Activated CD4-positive, alpha-beta memory T cell treated with anti-CD3 and anti-CD28 coated beads, Interleukin-2, amount 10 ng/mL, durations not matched to agents 7 days and 5 days (primary cell): ENCODE results near the gene SLC29A2. TPM values are rescaled to one million over a fixed set of nuclear protein-coding genes. Genes with fewer than 3 reads are reported as not detected.
A peak's percentile ranks its signal among the peaks of the same experiment; 100 is the strongest.

Experiments used
- CTCF ChIA-PET: fragments of 350-600 bp; sonication (Branson Sonifier 250); formaldehyde crosslinking; loops from one replicate; lab custom pipeline; 2021; ENCODE audit warnings: antibody characterized with exemption, inconsistent platforms; lab: Charles Lee
- POLR2A ChIA-PET: fragments of 350-600 bp; sonication (Branson Sonifier 250); formaldehyde crosslinking; loops from one replicate; lab custom pipeline; 2021; ENCODE audit warnings: antibody characterized with exemption; lab: Charles Lee
- DNase-seq: peaks from one replicate; pipeline ENCODE4 v3.0.0-alpha.2; 2020
- H3K27ac Mint-ChIP-seq: one replicate; pipeline ENCODE4 v1.8.0; 2021; ENCODE audit warnings: mild to moderate bottlenecking, mixed read lengths
- H3K27me3 Mint-ChIP-seq: one replicate; pipeline ENCODE4 v1.8.0; 2021; ENCODE audit warnings: mixed read lengths
- H3K36me3 Mint-ChIP-seq: one replicate; pipeline ENCODE4 v1.8.0; 2021; ENCODE audit warnings: low read depth, mixed read lengths
- H3K4me1 Mint-ChIP-seq: one replicate; pipeline ENCODE4 v1.8.0; 2021; ENCODE audit warnings: mixed read lengths
- H3K4me3 Mint-ChIP-seq: one replicate; pipeline ENCODE4 v1.8.0; 2021; ENCODE audit warnings: mild to moderate bottlenecking, mixed read lengths
- H3K9me3 Mint-ChIP-seq: one replicate; pipeline ENCODE4 v1.8.0; 2021; ENCODE audit warnings: mixed read lengths
- total RNA-seq, 2 experiments: library from RNA; stranded (reverse); gene quantifications; one replicate each; pipeline ENCODE4 v1.2.3, GENCODE V29; 2021

The SLC29A2 gene
- total RNA-seq, 2 experiments from 2014 or later = 8.4 to 9.0 TPM

DNA sequence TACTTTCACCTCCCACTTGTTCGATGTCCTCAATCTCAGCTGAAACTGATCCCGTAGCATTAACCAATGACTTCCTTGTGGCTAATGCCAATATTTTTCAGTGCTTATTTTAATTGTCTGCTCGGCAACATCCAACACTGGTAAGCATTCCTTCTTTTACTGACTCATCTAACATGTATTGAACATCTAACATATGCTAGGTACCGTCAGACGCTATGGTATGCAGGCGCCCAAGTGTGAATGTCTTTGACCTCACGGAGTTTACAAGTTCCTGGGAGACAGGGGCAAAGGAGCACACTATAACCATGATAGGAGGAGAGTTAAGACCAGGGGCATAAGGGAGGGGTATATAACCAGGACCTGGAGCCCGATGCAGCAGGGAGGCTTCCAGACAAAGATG, 28.4 kb downstream of the SLC29A2 start:
- DNase-seq = no peak
- CTCF ChIA-PET = interaction anchor here (4.1 kb wide), 1 partner anchor 43 kb away, joined by 19 read pairs; no protein-coding TSS in a partner anchor
- Mint-ChIP-seq H3K4me3 (peak overlapping the region; percentile 96), H3K9me3 (no peaks in the 10 kb centered on the region), H3K27me3 (no peaks in the 10 kb centered on the region), H3K27ac (no peak overlapping the region), H3K4me1 (peaks cover 47% of the 10 kb centered on the region), H3K36me3 (peaks cover 36% of the 10 kb centered on the region)
- POLR2A ChIA-PET = interaction anchor here (2.0 kb wide), 1 partner anchor 8 kb away, joined by 13 read pairs; the partner anchor contains the start of gene RIN1

DNA sequence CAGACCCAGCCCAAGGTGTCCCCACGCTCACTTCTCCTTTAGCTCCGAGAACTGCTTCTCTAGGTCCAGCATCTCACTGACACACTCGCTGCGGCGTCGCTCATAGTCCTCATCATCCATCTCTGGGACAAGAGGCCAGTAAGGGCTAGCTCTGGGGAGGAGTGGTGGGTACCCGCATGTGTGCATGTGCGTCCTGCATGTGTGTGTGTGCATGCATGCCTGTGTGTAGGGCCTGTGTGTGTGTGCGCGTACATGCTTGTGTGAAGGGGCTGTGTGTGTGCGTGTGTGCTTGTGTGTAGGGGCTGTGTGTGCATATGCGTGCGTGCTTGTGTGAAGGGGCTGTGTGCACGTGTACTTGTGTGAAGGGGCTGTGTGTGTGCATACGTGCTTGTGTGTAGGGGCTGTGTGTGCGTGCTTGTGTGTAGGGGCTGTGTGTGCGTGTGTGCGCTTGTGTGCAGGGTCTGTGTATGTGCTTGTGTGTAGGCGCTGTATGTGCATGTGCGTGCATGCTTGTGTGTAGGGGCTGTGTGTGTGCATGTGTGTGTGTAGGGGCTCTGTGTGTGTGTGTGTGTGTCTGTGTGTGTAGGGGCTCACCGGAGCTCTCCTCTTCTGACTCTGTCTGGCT, 29.9 kb downstream of the SLC29A2 start:
- Mint-ChIP-seq H3K4me1 (peaks cover 57% of the 10 kb centered on the region), H3K27ac (no peak overlapping the region), H3K36me3 (peaks cover 40% of the 10 kb centered on the region), H3K27me3 (no peaks in the 10 kb centered on the region), H3K4me3 (no peak overlapping the region), H3K9me3 (no peaks in the 10 kb centered on the region)
- ChIA-PET CTCF (no interaction called here), POLR2A (interaction anchor here (1.7 kb wide), 1 partner anchor 29 kb away, joined by 4 read pairs; no protein-coding TSS in a partner anchor)
- DNase-seq = no peak

DNA sequence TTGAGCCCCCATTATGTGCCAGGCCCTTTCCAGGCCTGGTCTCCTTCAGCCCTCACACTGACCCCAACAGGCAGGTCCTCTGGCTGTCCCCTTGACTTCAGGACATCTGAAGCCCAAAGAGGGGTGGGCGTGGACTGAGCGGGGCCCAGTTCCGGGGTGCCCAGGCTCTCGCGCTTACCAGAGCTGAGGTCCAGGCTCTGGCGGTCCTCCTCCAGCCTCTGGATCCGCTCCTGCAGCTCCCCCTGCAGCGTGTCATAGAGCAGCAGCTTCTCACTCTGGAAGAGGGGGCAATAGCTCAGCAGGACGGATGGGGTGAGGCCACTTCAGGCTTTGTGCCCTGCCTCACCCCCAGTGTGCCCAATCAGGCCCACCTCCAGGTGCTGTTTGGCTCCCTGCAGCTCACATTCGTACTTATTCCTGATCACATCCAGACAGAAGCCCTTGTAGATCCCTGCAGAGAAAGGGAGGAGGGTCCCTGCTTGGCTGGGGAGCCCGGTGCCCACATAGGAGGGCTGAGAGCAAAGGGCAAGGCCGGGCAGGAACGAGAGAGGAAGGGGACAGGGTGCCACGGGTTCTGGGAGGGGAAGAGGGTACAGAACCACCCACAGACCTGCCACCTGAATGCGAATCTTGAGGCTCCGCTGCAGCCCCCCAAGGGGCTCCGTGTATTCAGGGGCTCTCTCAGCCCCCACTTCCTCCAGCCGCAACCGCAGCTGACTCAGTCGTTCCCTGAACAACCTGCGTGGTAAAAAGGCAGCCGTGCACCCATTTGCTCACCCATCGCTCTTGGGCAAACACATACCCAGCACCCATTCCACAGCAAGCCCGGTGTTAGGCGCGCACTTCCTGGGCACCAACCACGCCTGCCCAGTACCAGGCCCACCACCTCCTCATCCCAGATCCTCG, 30.7 kb downstream of the SLC29A2 start:
- Mint-ChIP-seq H3K36me3 (peaks cover 40% of the 10 kb centered on the region), H3K27ac (no peak overlapping the region)

DNA sequence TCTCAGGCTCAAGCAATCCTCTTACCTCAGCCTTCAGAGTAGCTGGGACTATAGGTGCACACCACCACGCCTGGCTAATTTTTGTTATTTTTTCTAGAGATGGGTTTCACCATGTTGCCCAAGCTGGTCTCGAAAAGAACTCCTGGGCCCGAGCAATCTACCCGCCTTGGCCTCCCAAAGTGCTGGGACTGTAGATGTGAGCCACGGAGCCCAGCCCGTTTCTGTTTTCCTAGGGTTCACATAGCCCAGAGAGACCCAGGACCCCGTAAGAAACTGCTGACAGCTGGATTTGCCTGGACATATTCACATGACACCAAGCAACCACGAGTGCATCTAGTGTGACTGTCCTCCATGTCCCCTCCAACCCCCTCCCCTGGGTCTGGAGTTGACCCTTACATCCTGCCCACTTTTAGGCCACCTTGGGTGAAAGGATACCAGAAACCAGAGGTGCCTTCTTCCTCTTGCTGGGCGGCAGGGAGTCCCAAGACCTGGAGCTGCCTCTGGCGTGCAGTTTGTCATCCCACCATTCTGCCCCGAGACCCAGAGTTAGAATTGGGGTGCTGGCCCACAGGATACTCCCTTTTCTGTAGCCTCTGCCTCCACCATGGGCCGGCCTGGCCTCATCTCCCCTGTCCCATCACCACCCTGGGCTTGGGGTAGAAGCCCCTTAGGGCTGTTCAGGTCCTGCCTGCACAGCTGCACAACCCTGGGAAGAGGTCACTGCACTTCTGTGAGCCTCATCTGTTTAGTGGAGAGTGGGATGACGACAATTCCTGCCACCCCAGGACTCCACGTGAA, 31.7 kb downstream of the SLC29A2 start:
- H3K36me3 Mint-ChIP-seq = peaks cover 40% of the 10 kb centered on the region

More for the DNA sequence above, 30.7 kb downstream of the SLC29A2 start:
- DNase-seq = no peak
- ChIA-PET POLR2A (interaction anchor here (1.7 kb wide), 1 partner anchor 28 kb away, joined by 4 read pairs; no protein-coding TSS in a partner anchor), CTCF (no interaction called here)
- Mint-ChIP-seq H3K4me3 (no peak overlapping the region), H3K4me1 (peaks cover 58% of the 10 kb centered on the region), H3K27me3 (peaks cover 2% of the 10 kb centered on the region), H3K9me3 (no peaks in the 10 kb centered on the region)

DNA sequence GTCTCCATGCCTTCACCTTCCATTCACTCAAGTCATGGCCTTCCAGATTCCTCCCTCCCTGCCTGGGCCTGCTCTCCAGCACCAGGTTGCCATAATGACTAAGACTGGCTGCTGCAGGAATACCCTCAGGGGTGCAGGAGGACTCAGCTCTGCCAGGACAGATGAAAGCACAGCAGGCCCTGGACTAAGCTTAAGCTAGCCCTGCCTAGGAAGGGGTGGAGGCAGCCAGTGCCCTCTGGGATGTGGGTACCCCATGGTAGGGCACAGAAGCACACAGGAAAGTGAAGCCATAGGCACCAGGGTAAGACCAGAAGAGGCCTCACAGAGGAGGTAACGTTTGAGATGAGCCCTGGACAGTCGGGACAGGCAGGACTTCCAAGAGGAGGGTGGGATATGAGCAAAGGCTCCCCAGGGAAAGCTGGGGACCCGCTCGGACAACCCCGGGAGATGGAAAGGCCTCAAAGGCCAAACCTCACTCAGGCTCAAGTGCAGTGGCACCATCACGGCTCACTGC, 32.3 kb downstream of the SLC29A2 start:
- DNase-seq = no peak
- Mint-ChIP-seq H3K4me3 (no peak overlapping the region), H3K36me3 (peaks cover 40% of the 10 kb centered on the region), H3K27ac (no peak overlapping the region), H3K27me3 (peaks cover 4% of the 10 kb centered on the region), H3K9me3 (no peaks in the 10 kb centered on the region), H3K4me1 (peaks cover 44% of the 10 kb centered on the region)
- POLR2A ChIA-PET = no interaction called here
- CTCF ChIA-PET = interaction anchor here (0.9 kb wide), 1 partner anchor 27 kb away, joined by 4 read pairs; no protein-coding TSS in a partner anchor

More for the DNA sequence above, 31.7 kb downstream of the SLC29A2 start:
- Mint-ChIP-seq H3K27me3 (peaks cover 4% of the 10 kb centered on the region), H3K27ac (no peak overlapping the region), H3K4me3 (no peak overlapping the region), H3K9me3 (no peaks in the 10 kb centered on the region), H3K4me1 (peaks cover 49% of the 10 kb centered on the region)
- no peak for DNase-seq
- POLR2A ChIA-PET = interaction anchor here (1.7 kb wide), 1 partner anchor 27 kb away, joined by 4 read pairs; no protein-coding TSS in a partner anchor
- CTCF ChIA-PET = interaction anchor here (0.9 kb wide), 1 partner anchor 28 kb away, joined by 4 read pairs; no protein-coding TSS in a partner anchor

DNA sequence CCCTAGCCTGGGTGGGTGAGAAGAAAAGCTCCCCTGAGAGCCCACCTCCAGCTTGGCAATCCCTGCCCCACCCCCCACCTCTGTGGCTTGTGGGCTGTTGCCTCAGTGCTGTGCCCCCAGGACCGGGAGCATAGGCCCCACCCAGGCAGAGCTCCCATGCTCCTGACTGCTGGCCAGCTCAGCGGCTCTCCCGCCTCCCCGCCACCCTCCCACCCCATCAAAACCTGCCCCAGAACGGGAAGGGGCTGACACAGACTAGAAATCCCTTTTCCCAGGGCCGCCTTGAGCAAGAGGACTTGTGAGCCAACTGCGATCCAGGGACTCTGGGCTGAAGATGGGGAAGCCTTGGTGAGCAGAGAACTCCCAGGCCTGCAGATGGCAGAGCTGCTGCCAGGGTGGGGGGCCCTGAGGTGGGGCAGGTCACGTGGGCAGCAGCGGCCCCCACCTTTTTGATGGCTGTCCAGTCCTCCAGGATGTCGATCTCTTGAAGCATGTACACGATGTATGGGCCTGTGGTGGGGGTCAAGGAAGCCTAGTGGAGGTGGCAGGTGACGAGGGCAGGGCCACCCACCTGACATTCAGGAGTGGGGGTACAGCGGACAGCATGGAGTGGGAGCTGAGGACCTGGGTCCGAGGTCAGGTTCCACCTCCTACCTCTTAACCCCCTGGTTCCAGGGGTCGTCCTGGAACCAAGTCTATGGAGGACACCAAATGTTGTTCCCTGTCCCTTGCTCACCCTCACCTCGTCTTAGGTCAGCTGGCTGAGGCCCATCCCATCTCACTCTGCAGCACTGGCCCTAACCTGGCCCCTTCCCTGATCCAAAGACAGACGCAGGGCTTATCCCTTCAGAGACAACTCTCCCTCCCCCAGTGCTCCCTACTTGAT, 33.0 kb downstream of the SLC29A2 start:
- peaks cover 4% of the 10 kb centered on the region for H3K27me3 Mint-ChIP-seq
- POLR2A ChIA-PET = interaction anchor here (1.4 kb wide), 1 partner anchor 27 kb away, joined by 3 read pairs; no protein-coding TSS in a partner anchor
- CTCF ChIA-PET = interaction anchor here (0.5 to 1.2 kb wide), 2 partner anchors 13 to 27 kb away, joined by 3 to 5 read pairs; no protein-coding TSS in a partner anchor
- H3K9me3 Mint-ChIP-seq = no peaks in the 10 kb centered on the region
- peaks cover 37% of the 10 kb centered on the region for H3K4me1 Mint-ChIP-seq
- no peak overlapping the region for H3K27ac Mint-ChIP-seq
- H3K36me3 Mint-ChIP-seq = peaks cover 40% of the 10 kb centered on the region
- H3K4me3 Mint-ChIP-seq = no peak overlapping the region
- DNase-seq = no peak

DNA sequence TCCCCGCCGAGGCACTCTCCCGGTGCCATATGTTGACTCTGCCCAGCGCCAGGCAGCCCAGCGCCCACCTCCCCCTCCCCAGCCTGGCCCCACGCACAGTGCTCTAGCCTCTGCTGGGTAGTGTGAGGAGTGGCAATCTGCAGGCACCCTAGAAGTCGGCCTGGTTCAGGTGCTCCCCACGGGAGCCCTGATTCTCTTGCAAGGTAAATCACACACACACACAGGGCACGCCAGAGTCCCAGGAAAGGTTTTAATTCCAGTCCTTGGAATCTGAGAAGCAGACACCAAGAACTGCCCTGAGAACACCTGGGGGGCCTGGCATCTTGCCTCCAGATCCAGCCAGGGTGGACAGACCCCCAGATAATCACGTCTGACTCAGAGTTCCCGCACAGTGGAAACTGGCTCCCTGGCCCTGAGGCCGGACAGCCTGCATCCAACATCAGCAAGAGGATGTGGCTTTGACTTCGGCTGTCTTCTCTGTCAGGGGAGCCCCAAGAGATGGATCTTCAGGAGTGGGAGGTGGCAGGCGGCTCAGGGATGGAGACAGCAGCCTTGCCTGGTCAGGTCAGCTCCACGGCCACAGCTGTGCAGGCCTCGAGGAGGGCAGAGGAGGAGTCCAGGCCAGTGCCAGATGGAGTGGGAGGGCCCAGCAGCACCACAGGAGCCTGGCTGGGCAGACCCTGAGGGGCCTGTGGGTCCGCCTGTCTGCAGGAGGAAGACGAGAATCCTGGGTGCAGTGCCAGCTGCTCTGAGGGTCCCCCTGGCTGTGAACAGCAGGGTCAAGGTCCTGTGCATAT, 34.3 kb downstream of the SLC29A2 start:
- no peak for DNase-seq
- no peaks in the 10 kb centered on the region for H3K9me3 Mint-ChIP-seq
- peaks cover 28% of the 10 kb centered on the region for H3K4me1 Mint-ChIP-seq
- peaks cover 32% of the 10 kb centered on the region for H3K36me3 Mint-ChIP-seq
- no peak overlapping the region for H3K4me3 Mint-ChIP-seq
- ChIA-PET POLR2A (interaction anchor here (1.0 to 3.8 kb wide), 3 partner anchors 25 to 47 kb away, joined by 3 to 19 read pairs (median 3); no protein-coding TSS in a partner anchor), CTCF (interaction anchor here (1.2 kb wide), 1 partner anchor 26 kb away, joined by 5 read pairs; no protein-coding TSS in a partner anchor)
- H3K27me3 Mint-ChIP-seq = peaks cover 4% of the 10 kb centered on the region
- H3K27ac Mint-ChIP-seq = no peak overlapping the region

DNA sequence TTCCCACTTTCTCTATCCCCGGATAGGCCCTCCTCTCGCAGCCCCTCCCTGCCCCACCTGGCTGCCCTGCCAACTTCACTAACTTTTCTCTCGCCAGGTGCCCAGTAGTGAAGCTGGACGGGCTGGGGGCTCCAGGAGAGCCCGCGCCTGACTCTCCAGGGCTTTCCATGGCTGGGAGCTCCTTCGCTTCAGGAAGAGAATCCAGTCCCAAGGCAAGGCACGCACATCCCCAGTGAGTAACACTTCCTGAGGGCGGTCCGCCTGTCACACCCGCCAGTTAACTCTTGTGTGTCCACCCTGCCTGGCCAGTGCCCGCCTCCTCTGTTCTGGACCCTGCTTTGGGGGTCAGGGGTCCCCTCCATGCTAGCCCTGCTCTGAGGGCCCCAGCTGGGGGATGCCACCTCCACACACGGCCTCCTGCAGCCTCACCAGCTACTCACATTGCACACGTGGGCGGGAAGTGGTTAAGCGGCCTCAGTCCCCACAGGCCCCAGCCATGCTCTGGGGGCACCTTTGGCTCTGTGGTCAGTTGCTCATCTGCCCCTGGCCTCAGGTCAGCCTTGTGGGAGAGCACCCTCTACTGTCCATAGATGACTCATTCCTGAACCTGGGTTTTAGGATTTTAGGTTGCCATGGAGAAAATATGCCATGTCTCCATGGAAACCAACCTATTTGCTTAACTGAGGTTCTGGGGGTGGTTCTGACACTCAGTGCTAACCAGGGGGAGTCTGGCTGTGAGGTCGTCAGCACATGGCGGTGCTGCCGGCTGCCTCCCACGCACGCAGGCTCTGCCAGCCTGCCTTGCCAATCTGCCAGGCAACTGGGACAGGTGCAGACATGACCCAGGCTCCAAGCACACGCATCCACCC, 35.1 kb downstream of the SLC29A2 start, which contains the start of gene RIN1:
RIN1 (minus strand) TSS at position 201 of the 869 bp plus-strand sequence; CDS start at position 169, 32 bp downstream.
- H3K9me3 Mint-ChIP-seq = no peaks in the 10 kb centered on the region
- DNase-seq = peak; percentile 70
- peaks cover 25% of the 10 kb centered on the region for H3K4me1 Mint-ChIP-seq
- H3K27me3 Mint-ChIP-seq = peaks cover 4% of the 10 kb centered on the region
- ChIA-PET POLR2A (interaction anchor here (0.7 to 3.8 kb wide), 6 partner anchors 7 to 47 kb away, joined by 3 to 19 read pairs (median 4); partner anchors contain the start of genes BRMS1 and SLC29A2), CTCF (interaction anchor here (0.6 to 2.2 kb wide), 3 partner anchors 24 to 84 kb away, joined by 3 to 23 read pairs (median 4); no protein-coding TSS in a partner anchor)
- H3K27ac Mint-ChIP-seq = peak within 1 kb of the TSS; percentile 21
- H3K4me3 Mint-ChIP-seq = no peak within 1 kb of the TSS
- H3K36me3 Mint-ChIP-seq = peaks cover 24% of the 10 kb centered on the region

DNA sequence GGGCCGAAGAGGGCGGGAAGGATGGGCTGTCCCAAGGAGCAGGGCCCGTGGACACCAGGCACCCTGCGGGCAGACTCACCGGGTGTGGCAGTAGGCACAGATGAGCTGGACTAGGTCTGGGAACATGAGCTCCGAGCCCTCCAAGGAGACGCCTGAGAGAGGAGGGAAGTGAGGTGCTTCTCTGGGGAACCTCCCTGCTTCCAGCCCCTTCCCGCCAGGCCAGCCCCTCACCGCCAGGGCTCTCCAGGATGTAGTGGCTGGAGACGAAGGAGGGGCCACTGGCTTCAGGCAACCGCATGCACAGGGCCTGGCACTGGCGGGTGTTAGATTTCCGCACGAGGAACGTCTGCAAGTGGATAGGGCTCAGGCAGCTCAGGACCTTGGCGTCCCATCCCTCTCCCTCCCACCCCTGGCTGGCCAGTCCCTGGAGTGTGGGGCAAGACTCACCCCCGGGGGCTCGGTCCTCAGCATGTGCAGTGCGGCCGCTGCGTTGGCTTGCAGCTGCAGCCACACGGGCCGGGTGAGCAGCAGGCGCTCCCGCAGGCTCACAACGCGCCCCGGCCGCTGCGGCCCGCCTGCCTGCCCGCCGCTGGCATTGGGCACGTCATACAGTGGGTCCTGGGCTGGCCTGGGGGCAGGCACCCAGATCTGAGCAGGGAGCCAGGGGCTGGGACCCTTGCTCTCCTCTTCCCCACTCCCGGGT, 35.9 kb downstream of the SLC29A2 start:
- H3K27ac Mint-ChIP-seq = no peak overlapping the region
- H3K36me3 Mint-ChIP-seq = peaks cover 16% of the 10 kb centered on the region
- no peak overlapping the region for H3K4me3 Mint-ChIP-seq
- no peaks in the 10 kb centered on the region for H3K9me3 Mint-ChIP-seq
- POLR2A ChIA-PET = interaction anchor here (0.7 to 3.8 kb wide), 7 partner anchors 8 to 47 kb away, joined by 3 to 19 read pairs (median 4); partner anchors contain the start of genes B4GAT1, BRMS1, SLC29A2 and YIF1A
- CTCF ChIA-PET = interaction anchor here (0.6 to 2.2 kb wide), 6 partner anchors 10 to 313 kb away, joined by 3 to 23 read pairs (median 4); no protein-coding TSS in a partner anchor
- peaks cover 25% of the 10 kb centered on the region for H3K4me1 Mint-ChIP-seq
- peaks cover 4% of the 10 kb centered on the region for H3K27me3 Mint-ChIP-seq
- DNase-seq = no peak
